Naive thymus-derived CD8-positive, alpha-beta T cell (primary cell): ENCODE data around the gene C11orf98. TPM values are rescaled to one million over a fixed set of nuclear protein-coding genes. Genes with fewer than 3 reads are reported as not detected.
"Not testable (repeated sequence)": the region's sequence is repeated elsewhere in the genome, so short reads cannot be mapped to it uniquely, and the experiment has no call there.

Experiments
- ATAC-seq, 2 donors: fragments of 150-1000 bp; cut with Tn5 transposase in 1 of 2; sonication (Bioruptor Pico), chemical (Tn5 transposase) in 1 of 2; 1 replicate in 1 of 2; 2 replicates in 1 of 2; pipeline ENCODE4 v1.10.0; 2021; ENCODE audit warnings: mild to moderate bottlenecking in 2 of 2, moderate library complexity in 2 of 2
- POLR2A ChIA-PET: fragments of 350-600 bp; sonication (Branson Sonifier 250); formaldehyde crosslinking; loops from one replicate; lab custom pipeline; 2021; ENCODE audit warnings: antibody characterized with exemption; lab: Charles Lee
- DNase-seq, 10 donors: peaks; one replicate each; pipeline versions ENCODE4 v3.0.0 to v3.0.0-alpha.2; 2020 to 2022
- H3K27ac Mint-ChIP-seq, 10 donors: one replicate each; pipeline ENCODE4 v1.8.0; 2020 to 2022; ENCODE audit warnings: mild to moderate bottlenecking in 10 of 10, mixed read lengths in 10 of 10, moderate library complexity in 4 of 10, inconsistent platforms in 1 of 10
- H3K27me3 Mint-ChIP-seq, 5 donors: one replicate each; pipeline ENCODE4 v1.8.0; 2021 to 2022; ENCODE audit warnings: mixed read lengths in 5 of 5
- H3K36me3 Mint-ChIP-seq, 3 donors: one replicate each; pipeline ENCODE4 v1.8.0; 2020 to 2022; ENCODE audit warnings: mixed read lengths in 3 of 3, mild to moderate bottlenecking in 2 of 3, inconsistent platforms in 1 of 3
- H3K4me1 Mint-ChIP-seq, 4 donors: one replicate each; pipeline ENCODE4 v1.8.0; 2021 to 2022; ENCODE audit warnings: mixed read lengths in 4 of 4
- H3K4me3 Mint-ChIP-seq, 10 donors: one replicate each; pipeline ENCODE4 v1.8.0; 2020 to 2022; ENCODE audit warnings: mild to moderate bottlenecking in 10 of 10, mixed read lengths in 10 of 10, moderate library complexity in 6 of 10, inconsistent platforms in 1 of 10
- H3K9me3 Mint-ChIP-seq, 9 donors: one replicate each; pipeline ENCODE4 v1.8.0; 2020 to 2022; ENCODE audit warnings: mixed read lengths in 9 of 9, mild to moderate bottlenecking in 3 of 9, inconsistent platforms in 1 of 9, moderate library complexity in 1 of 9
- polyA plus RNA-seq, 3 donors: library from polyadenylated mRNA; unstranded; fragments of 300-500 nt; fragmentation: Illumina TruSeq; gene quantifications; one replicate each; pipeline ENCODE4 v1.2.3, GENCODE V29; 2021
- total RNA-seq, 8 experiments: library from RNA in 2 of 8; stranded (reverse) in 2 of 8; gene quantifications; one replicate each; pipeline ENCODE4 v1.2.3 and lab custom pipeline; 2021 to 2026

C11orf98 gene
- total and polyA plus RNA-seq, 5 experiments from 2014 or later, result 51.8 to 149 (median 99.9) TPM

DNA sequence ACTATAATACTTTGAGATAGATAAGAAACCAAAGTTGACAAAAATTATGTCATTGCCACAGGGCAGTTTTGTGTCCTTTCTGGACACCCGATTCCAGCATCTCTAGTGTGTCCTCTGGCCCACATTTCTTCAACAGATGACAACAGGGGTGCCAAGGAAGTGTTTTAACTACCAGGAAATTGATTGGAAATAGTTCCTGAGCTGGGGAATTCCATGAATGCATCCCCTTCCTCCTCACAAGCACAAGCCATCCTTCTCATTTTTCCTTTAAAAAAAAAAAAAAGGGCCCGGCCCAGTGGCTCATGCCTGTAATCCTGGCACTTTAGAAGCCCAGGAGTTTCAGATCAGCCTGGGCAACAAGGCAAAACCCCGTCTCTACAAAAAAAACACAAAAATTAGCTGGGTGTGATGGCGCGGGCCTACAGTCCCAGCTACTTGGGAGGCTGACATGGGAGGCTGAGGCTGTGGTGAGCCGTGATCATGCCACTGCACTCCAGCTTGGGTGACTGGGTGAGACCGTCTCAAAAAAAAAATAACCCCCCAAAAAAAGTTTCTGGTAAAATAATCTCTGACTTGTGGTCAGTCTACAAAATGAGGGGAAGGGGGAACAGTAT is 42.4 kb downstream of the C11orf98 start:
- H3K4me3 Mint-ChIP-seq, result peak overlapping the region; percentile 84 to 97 (median 90)
- POLR2A ChIA-PET, result interaction anchor here (0.7 to 5.7 kb wide), 24 partner anchors 10 to 259 kb away, joined by 3 to 81 read pairs (median 12); partner anchors contain the start of genes C11orf98, CSKMT, EEF1G and EML3
- H3K36me3 Mint-ChIP-seq, result peaks cover 6 to 38% (median 9%) of the 10 kb centered on the region in 3 donors
- H3K4me1 Mint-ChIP-seq, result peaks cover 13 to 36% (median 31%) of the 10 kb centered on the region in 4 donors
- no peak for DNase-seq
- H3K9me3 Mint-ChIP-seq, result no peaks in the 10 kb centered on the region
- H3K27ac Mint-ChIP-seq, result peak overlapping the region; percentile 91 to 99 (median 96)
- ATAC-seq, result no peak
- H3K27me3 Mint-ChIP-seq, result peaks cover 0 to 2% (median 0%) of the 10 kb centered on the region in 5 donors

DNA sequence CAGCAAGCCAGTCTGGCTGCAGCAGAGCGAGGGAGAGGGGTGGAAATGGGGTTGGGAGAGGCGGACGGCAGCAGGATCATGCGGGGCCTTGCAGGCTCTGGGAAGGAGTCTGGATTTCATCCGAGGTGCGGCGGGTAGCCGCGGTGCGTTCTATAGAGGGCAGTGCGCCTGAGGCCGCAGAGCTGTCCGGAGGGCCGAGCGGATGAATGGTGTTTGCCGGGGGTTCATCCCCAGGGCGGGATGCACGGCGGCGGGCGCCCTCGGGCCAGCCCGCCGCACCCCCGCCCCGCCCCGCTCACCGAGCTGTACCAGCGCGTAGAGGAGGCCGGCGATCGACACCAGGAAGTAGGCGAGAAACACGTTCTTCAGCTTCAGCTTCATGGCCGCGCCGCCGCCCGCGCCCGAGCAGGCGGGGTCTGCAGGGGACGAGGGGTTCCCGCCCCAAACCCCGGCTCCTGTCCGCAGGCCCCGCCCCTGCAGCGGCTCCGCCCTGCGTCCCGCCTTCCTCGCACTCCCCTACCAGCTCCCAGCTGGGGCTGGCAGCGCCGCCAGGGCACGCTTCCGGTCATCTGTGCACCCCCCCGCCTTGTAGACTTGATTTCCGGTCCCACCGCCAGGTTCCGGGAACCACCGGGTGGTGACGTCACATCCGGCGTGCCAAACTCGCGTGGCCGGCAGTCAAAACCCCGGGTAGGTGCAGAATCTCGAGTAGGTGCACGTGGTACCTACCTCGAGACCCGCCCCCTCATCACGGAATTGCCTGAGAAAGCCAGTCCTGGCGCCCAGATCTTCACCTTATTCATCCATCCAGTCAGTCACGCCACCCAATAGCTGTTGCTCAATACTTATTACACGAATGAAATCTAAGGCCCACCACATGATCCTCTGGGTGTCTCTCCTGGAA is 43.2 kb downstream of the C11orf98 start, which contains the start of gene B3GAT3:
B3GAT3 (minus strand) TSS at position 420 of the 904 bp plus-strand sequence; CDS start at position 381, 39 bp downstream.
- Mint-ChIP-seq H3K4me1 (peaks cover 13 to 36% (median 32%) of the 10 kb centered on the region in 4 donors), H3K4me3 (peak within 1 kb of the TSS; percentile 86 to 97 (median 94)), H3K27ac (peak within 1 kb of the TSS; percentile 92 to 99 (median 98)), H3K27me3 (peaks cover 0 to 2% (median 0%) of the 10 kb centered on the region in 5 donors), H3K9me3 (no peaks in the 10 kb centered on the region), H3K36me3 (peaks cover 6 to 36% (median 6%) of the 10 kb centered on the region in 3 donors)
- ATAC-seq, result peak; percentile 83 to 85
- POLR2A ChIA-PET, result interaction anchor here (0.7 to 5.7 kb wide), 24 partner anchors 10 to 260 kb away, joined by 3 to 81 read pairs (median 12); partner anchors contain the start of genes C11orf98, CSKMT, EEF1G and EML3
- peak; percentile 87 to 98 (median 95) for DNase-seq

DNA sequence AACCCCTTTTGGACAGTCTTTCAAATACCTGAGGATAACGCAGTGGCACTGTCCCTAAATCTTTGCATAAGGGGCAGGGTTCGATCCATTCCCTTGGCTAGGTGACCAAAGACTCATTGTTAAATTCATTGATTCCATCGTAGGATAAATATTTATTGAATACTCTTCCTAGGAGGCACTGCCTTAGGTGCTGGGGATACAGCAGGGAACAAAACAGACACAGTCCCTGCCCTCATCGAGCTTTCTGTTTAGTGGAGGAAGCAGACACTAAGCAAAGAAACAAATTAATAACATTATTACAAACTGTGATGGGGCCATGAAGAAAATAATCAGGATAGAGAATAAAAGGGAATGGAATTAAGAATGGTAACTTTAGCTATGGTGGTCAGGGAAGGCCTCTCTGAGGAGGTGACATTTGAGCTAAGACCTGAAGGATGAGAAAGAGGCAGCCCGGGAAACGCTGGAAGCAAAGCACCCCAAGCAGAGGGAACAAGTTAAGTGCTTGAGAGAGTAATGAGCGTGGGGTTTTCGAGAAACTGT is 43.9 kb downstream of the C11orf98 start:
- H3K4me1 Mint-ChIP-seq, result peaks cover 15 to 36% (median 34%) of the 10 kb centered on the region in 4 donors
- peak overlapping the region; percentile 86 to 97 (median 94) for H3K4me3 Mint-ChIP-seq
- H3K36me3 Mint-ChIP-seq, result peaks cover 2 to 34% (median 3%) of the 10 kb centered on the region in 3 donors
- peak overlapping the region; percentile 92 to 99 (median 98) for H3K27ac Mint-ChIP-seq
- no peak for DNase-seq
- peaks cover 0 to 2% (median 0%) of the 10 kb centered on the region in 5 donors for H3K27me3 Mint-ChIP-seq
- POLR2A ChIA-PET, result interaction anchor here (1.1 to 5.7 kb wide), 20 partner anchors 9 to 261 kb away, joined by 4 to 81 read pairs (median 13); partner anchors contain the start of genes C11orf98, CSKMT, EEF1G and EML3
- no peaks in the 10 kb centered on the region for H3K9me3 Mint-ChIP-seq
- ATAC-seq, result no peak

DNA sequence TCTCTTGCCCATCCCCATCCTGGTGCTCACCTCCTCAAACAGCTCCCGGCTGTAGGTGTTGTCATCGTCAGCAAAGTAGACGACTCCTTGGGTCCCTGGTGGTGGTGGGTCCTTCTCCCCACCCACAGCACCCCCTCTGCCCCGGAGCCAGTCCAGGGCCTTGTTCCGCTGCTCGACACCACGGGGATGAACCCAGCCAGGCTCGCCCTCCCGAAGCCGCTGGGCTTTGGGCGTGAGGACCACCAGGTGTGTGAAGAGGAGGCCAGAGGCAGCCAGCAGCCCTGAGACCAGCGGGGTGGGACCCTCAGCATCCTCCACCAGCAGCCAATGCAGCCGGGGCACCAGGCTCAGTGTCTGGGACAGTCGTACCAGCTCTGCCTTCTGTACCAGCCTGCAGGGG is 48.1 kb downstream of the C11orf98 start:
- not testable (repeated sequence) for H3K9me3 Mint-ChIP-seq, H3K4me3 Mint-ChIP-seq, DNase-seq, ATAC-seq, H3K27me3 Mint-ChIP-seq
- Mint-ChIP-seq H3K27ac (peak overlapping the region in 1 of 10 donors; percentile 17), H3K4me1 (peaks cover 22 to 47% (median 41%) of the 10 kb centered on the region in 4 donors), H3K36me3 (peaks cover 0 to 27% (median 0%) of the 10 kb centered on the region in 3 donors)
- POLR2A ChIA-PET, result interaction anchor here (1.1 to 2.7 kb wide), 5 partner anchors 12 to 110 kb away, joined by 3 to 13 read pairs (median 3); partner anchors contain the start of genes C11orf98, CSKMT, HNRNPUL2 and MTA2

DNA sequence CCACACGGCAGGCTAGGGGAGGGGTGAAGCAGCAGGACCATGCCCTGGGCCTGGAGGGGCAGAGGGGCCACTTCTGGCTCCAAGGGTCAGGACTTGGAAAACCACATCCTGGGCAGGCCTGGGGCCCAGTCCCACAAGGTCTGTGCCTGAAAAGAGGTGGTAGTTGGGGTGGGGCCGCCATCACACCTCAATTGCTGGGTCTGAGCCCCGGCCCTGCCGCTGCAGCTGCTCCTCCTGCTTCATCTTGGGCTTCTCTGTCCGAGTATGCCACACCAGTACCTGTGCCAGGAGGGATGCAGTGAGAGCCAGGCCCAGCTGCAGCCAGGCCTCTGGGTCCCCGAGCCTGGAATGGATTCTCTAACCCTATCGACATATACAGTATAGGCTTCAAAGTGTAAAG is 49.5 kb downstream of the C11orf98 start:
- Mint-ChIP-seq H3K4me1 (peaks cover 20 to 49% (median 45%) of the 10 kb centered on the region in 4 donors), H3K27me3 (no peaks in the 10 kb centered on the region), H3K9me3 (no peaks in the 10 kb centered on the region), H3K36me3 (peaks cover 0 to 27% (median 0%) of the 10 kb centered on the region in 3 donors), H3K27ac (peak overlapping the region in 2 of 10 donors; percentile 21 to 36), H3K4me3 (no peak overlapping the region)
- no peak for ATAC-seq
- no peak for DNase-seq
- POLR2A ChIA-PET, result interaction anchor here (0.9 to 2.7 kb wide), 4 partner anchors 22 to 171 kb away, joined by 3 to 13 read pairs (median 4); partner anchors contain the start of genes C11orf98, CSKMT, INTS5 and TMEM179B

DNA sequence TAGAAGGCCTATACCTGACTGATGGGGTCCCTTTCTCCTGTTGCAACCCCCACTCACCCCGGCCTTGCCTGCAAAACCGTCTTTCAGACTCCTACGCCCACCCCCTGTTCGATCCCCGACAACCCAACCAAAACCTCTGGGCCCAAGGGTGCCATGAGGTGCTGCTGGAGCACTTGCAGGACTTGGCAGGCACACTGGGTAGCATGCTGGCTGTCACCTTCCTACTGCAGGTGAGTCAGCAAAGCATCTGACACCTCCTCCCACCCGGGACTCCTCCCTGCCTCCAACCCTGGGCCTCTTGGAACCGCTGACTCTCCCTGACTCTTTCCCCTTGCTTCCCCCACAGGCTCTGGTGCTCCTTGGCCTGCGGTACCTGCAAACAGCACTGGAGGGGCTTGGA is 50.7 kb downstream of the C11orf98 start:
- H3K4me1 Mint-ChIP-seq, result peaks cover 23 to 49% (median 48%) of the 10 kb centered on the region in 4 donors
- peaks cover 0 to 32% (median 0%) of the 10 kb centered on the region in 3 donors for H3K36me3 Mint-ChIP-seq
- POLR2A ChIA-PET, result interaction anchor here (0.6 to 8.0 kb wide), 12 partner anchors 13 to 226 kb away, joined by 3 to 96 read pairs (median 10); partner anchors contain the start of genes BSCL2, C11orf98, CSKMT and EEF1G
- H3K27me3 Mint-ChIP-seq, result no peaks in the 10 kb centered on the region
- peak overlapping the region in 6 of 10 donors; percentile 58 to 77 (median 66) for H3K4me3 Mint-ChIP-seq
- H3K9me3 Mint-ChIP-seq, result no peaks in the 10 kb centered on the region
- no peak for ATAC-seq
- peak overlapping the region in 9 of 10 donors; percentile 53 to 95 (median 87) for H3K27ac Mint-ChIP-seq
- DNase-seq, result no peak

DNA sequence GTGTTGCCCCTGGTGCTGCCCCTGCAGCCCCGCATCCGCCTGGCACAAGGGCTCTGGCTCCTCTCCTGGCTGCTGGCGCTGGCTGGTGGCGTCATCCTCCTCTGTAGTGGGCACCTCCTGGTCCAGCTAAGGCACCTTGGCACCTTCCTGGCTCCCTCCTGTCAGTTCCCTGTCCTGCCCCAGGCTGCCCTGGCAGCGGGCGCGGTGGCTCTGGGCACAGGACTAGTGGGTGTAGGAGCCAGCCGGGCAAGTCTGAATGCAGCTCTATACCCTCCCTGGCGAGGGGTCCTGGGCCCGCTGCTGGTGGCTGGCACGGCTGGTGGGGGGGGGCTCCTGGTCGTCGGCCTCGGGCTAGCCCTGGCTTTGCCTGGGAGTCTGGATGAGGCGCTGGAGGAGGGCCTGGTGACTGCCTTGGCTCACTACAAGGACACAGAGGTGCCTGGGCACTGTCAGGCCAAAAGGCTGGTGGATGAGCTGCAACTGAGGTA is 51.7 kb downstream of the C11orf98 start:
- H3K27ac Mint-ChIP-seq, result peak overlapping the region; percentile 53 to 95 (median 90)
- peak in 1 of 10 donors; percentile 21 for DNase-seq
- ATAC-seq, result no peak
- peak overlapping the region in 9 of 10 donors; percentile 48 to 86 (median 60) for H3K4me3 Mint-ChIP-seq
- no peaks in the 10 kb centered on the region for H3K27me3 Mint-ChIP-seq
- POLR2A ChIA-PET, result interaction anchor here (0.5 to 8.0 kb wide), 18 partner anchors 9 to 227 kb away, joined by 3 to 96 read pairs (median 10); partner anchors contain the start of genes B3GAT3, BSCL2, C11orf98 and CSKMT
- peaks cover 0 to 27% (median 2%) of the 10 kb centered on the region in 3 donors for H3K36me3 Mint-ChIP-seq
- peaks cover 28 to 52% (median 50%) of the 10 kb centered on the region in 4 donors for H3K4me1 Mint-ChIP-seq
- H3K9me3 Mint-ChIP-seq, result no peaks in the 10 kb centered on the region

Other genes with a start within 250 kb of the C11orf98 start
- gene SCGB1A1, start 246.2 kb downstream of the C11orf98 start, total RNA-seq, result not detected
- gene SCGB1A1, start 246.2 kb downstream of the C11orf98 start, polyA plus RNA-seq, result not detected
- gene AHNAK, start 118.4 kb downstream of the C11orf98 start, total RNA-seq, result 100 to 1,000 TPM; 227 to 231 TPM
- 10 to 100 TPM in 1 of 3 donors, 1 to 10 TPM in 2; 7.7 to 19.8 (median 9.4) TPM for gene AHNAK, start 118.4 kb downstream of the C11orf98 start, polyA plus RNA-seq
- gene EEF1G, start 91.3 kb downstream of the C11orf98 start, total RNA-seq, result 1,000 to 10,000 TPM; 2,038 to 2,092 TPM
- gene EEF1G, start 91.3 kb downstream of the C11orf98 start, polyA plus RNA-seq, result 1,000 to 10,000 TPM; 1,637 to 2,152 (median 1,960) TPM
- 10 to 100 TPM; 46.4 to 50.9 TPM for gene TUT1, start 73.7 kb downstream of the C11orf98 start, total RNA-seq
- gene TUT1, start 73.7 kb downstream of the C11orf98 start, polyA plus RNA-seq, result 10 to 100 TPM; 12.8 to 24.4 (median 16.9) TPM
- 100 to 1,000 TPM; 170 to 178 TPM for gene MTA2, start 63.3 kb downstream of the C11orf98 start, total RNA-seq
- gene MTA2, start 63.3 kb downstream of the C11orf98 start, polyA plus RNA-seq, result 10 to 100 TPM; 15.8 to 32.6 (median 21.5) TPM
- gene EML3, start 52.4 kb downstream of the C11orf98 start, total RNA-seq, result 100 to 1,000 TPM; 251 to 255 TPM
- 10 to 100 TPM; 14.8 to 23.7 (median 15.7) TPM for gene EML3, start 52.4 kb downstream of the C11orf98 start, polyA plus RNA-seq
- gene ROM1, start 52.0 kb downstream of the C11orf98 start, total RNA-seq, result 1 to 10 TPM; 5.4 to 6.1 TPM
- gene ROM1, start 52.0 kb downstream of the C11orf98 start, polyA plus RNA-seq, result 1 to 10 TPM in 2 of 3 donors, under 1 TPM in 1; 0.82 to 1.9 (median 1.8) TPM
- gene B3GAT3, start 43.2 kb downstream of the C11orf98 start, total RNA-seq, result 10 to 100 TPM; 79.8 to 83.8 TPM
- 10 to 100 TPM; 35.6 to 51.3 (median 40.3) TPM for gene B3GAT3, start 43.2 kb downstream of the C11orf98 start, polyA plus RNA-seq
- gene GANAB, start 18.6 kb downstream of the C11orf98 start, total RNA-seq, result 100 to 1,000 TPM; 326 to 327 TPM
- gene GANAB, start 18.6 kb downstream of the C11orf98 start, polyA plus RNA-seq, result 100 to 1,000 TPM; 171 to 197 (median 174) TPM
- 10 to 100 TPM; 25.8 to 27.4 TPM for gene INTS5, start 11.9 kb downstream of the C11orf98 start, total RNA-seq
- 10 to 100 TPM; 27.7 to 58.3 (median 45.6) TPM for gene INTS5, start 11.9 kb downstream of the C11orf98 start, polyA plus RNA-seq
- gene CSKMT, start 102 bp upstream of the C11orf98 start, total RNA-seq, result 10 to 100 TPM; 43.6 to 45.0 TPM
- gene CSKMT, start 102 bp upstream of the C11orf98 start, polyA plus RNA-seq, result 1 to 10 TPM; 1.8 to 3.7 (median 3.4) TPM
- 1 to 10 TPM; 5.4 to 6.6 TPM for gene UQCC3, start 6.5 kb upstream of the C11orf98 start, total RNA-seq
- gene UQCC3, start 6.5 kb upstream of the C11orf98 start, polyA plus RNA-seq, result 1 to 10 TPM; 9.1 to 9.7 (median 9.6) TPM
- gene LBHD1, start 7.1 kb upstream of the C11orf98 start, total RNA-seq, result 10 to 100 TPM; 29.5 to 30.9 TPM
- gene LBHD1, start 7.1 kb upstream of the C11orf98 start, polyA plus RNA-seq, result 1 to 10 TPM; 2.4 to 8.3 (median 4.4) TPM
- 100 to 1,000 TPM; 214 to 218 TPM for gene UBXN1, start 13.9 kb upstream of the C11orf98 start, total RNA-seq
- 100 to 1,000 TPM; 188 to 219 (median 218) TPM for gene UBXN1, start 13.9 kb upstream of the C11orf98 start, polyA plus RNA-seq
- gene LRRN4CL, start 24.3 kb upstream of the C11orf98 start, total RNA-seq, result under 1 TPM in 1 of 2 experiments, not detected in 1; 0.36 TPM
- gene LRRN4CL, start 24.3 kb upstream of the C11orf98 start, polyA plus RNA-seq, result not detected
- gene BSCL2, start 42.2 kb upstream of the C11orf98 start, total RNA-seq, result 10 to 100 TPM; 37.0 to 50.7 TPM
- 10 to 100 TPM; 58.2 to 65.0 (median 58.8) TPM for gene BSCL2, start 42.2 kb upstream of the C11orf98 start, polyA plus RNA-seq
- gene GNG3, start 42.5 kb upstream of the C11orf98 start, total RNA-seq, result not detected
- gene GNG3, start 42.5 kb upstream of the C11orf98 start, polyA plus RNA-seq, result under 1 TPM in 1 of 3 donors, not detected in 2; 0.27 TPM
- gene HNRNPUL2, start 62.2 kb upstream of the C11orf98 start, total RNA-seq, result 10 to 100 TPM; 81.6 to 84.0 TPM
- 1 to 10 TPM in 2 of 3 donors, under 1 TPM in 1; 0.99 to 3.0 (median 1.0) TPM for gene HNRNPUL2, start 62.2 kb upstream of the C11orf98 start, polyA plus RNA-seq
- gene TTC9C, start 63.3 kb upstream of the C11orf98 start, total RNA-seq, result 10 to 100 TPM; 46.1 to 47.6 TPM
- gene TTC9C, start 63.3 kb upstream of the C11orf98 start, polyA plus RNA-seq, result 10 to 100 TPM in 2 of 3 donors, 1 to 10 TPM in 1; 8.5 to 18.8 (median 15.4) TPM
- 10 to 100 TPM; 27.3 to 27.6 TPM for gene ZBTB3, start 89.0 kb upstream of the C11orf98 start, total RNA-seq
- 1 to 10 TPM; 2.1 to 6.7 (median 3.6) TPM for gene ZBTB3, start 89.0 kb upstream of the C11orf98 start, polyA plus RNA-seq
- gene POLR2G, start 96.4 kb upstream of the C11orf98 start, total RNA-seq, result 10 to 100 TPM; 87.8 to 94.0 TPM
- gene POLR2G, start 96.4 kb upstream of the C11orf98 start, polyA plus RNA-seq, result 100 to 1,000 TPM; 255 to 266 (median 259) TPM
- 10 to 100 TPM; 28.6 to 34.9 TPM for gene TAF6L, start 106.2 kb upstream of the C11orf98 start, total RNA-seq
- gene TAF6L, start 106.2 kb upstream of the C11orf98 start, polyA plus RNA-seq, result 10 to 100 TPM in 1 of 3 donors, 1 to 10 TPM in 2; 8.7 to 10.8 (median 8.9) TPM
- gene TMEM179B, start 122.2 kb upstream of the C11orf98 start, total RNA-seq, result 10 to 100 TPM; 66.2 to 71.5 TPM
- 100 to 1,000 TPM; 109 to 126 (median 122) TPM for gene TMEM179B, start 122.2 kb upstream of the C11orf98 start, polyA plus RNA-seq
- 10 to 100 TPM; 15.0 to 16.5 TPM for gene TMEM223, start 126.8 kb upstream of the C11orf98 start, total RNA-seq
- gene TMEM223, start 126.8 kb upstream of the C11orf98 start, polyA plus RNA-seq, result 10 to 100 TPM; 39.1 to 57.8 (median 45.5) TPM
- 100 to 1,000 TPM; 185 to 191 TPM for gene NXF1, start 140.2 kb upstream of the C11orf98 start, total RNA-seq
- 10 to 100 TPM; 38.4 to 82.9 (median 62.8) TPM for gene NXF1, start 140.2 kb upstream of the C11orf98 start, polyA plus RNA-seq
- 10 to 100 TPM; 55.6 to 61.7 TPM for gene STX5, start 166.8 kb upstream of the C11orf98 start, total RNA-seq
- 10 to 100 TPM; 25.4 to 30.4 (median 26.2) TPM for gene STX5, start 166.8 kb upstream of the C11orf98 start, polyA plus RNA-seq
- gene TEX54, start 167.6 kb upstream of the C11orf98 start, total RNA-seq, result under 1 TPM; 0.88 to 0.91 TPM
- 1 to 10 TPM; 1.6 to 2.2 (median 1.7) TPM for gene TEX54, start 167.6 kb upstream of the C11orf98 start, polyA plus RNA-seq
- 100 to 1,000 TPM; 129 to 130 TPM for gene WDR74, start 174.4 kb upstream of the C11orf98 start, total RNA-seq
- 10 to 100 TPM; 35.7 to 64.0 (median 49.4) TPM for gene WDR74, start 174.4 kb upstream of the C11orf98 start, polyA plus RNA-seq
- gene SLC3A2, start 215.7 kb upstream of the C11orf98 start, total RNA-seq, result 100 to 1,000 TPM; 352 to 353 TPM
- gene SLC3A2, start 215.7 kb upstream of the C11orf98 start, polyA plus RNA-seq, result 100 to 1,000 TPM; 119 to 164 (median 125) TPM